Measurements from ENCODE around the gene FERMT2.
A peak's percentile ranks its signal among the peaks of the same experiment; 100 is the strongest.
"Not testable (repeated sequence)": the region's sequence is repeated elsewhere in the genome, so short reads cannot be mapped to it uniquely, and the experiment has no call there.

FERMT2 gene

DNA sequence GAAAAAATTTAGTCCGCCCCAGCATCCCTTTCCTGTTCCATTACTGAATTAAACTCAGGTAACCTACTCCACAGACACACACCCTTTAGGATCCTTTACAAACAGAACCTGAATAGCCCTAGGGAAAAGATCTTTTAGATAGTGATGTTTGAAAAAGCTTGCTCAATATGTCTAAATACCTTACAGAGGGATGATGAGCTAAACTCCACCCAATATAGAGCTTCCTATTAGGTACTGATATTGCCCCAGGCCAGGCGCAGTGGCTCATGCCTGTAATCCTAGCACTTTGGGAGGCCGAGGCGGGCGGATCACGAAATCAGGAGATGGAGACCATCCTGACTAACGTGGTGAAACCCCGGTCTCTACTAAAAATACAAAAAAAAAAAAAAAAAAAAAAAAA lies 50.1 kb downstream of the FERMT2 start:
- DNase-seq (ENCODE audit: low spot score) = peak; percentile 15

DNA sequence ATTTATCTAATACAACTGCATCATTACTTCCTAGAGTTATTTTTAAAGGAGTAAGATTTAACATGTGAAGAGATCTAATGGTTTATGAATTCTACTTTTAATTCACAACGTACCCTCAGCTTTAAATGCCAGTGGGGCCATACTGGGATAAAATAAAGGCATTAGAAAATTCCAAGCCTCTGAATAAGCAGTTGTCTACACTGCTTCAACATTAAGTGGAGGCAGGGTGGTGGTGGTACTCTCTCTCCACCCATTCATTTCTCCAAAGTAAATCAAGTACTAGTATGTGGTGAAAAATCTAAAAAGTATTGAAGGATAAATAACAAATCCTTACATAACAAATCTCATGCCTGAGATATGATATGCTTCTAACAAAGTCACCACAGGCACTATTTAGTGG lies 52.4 kb downstream of the FERMT2 start:
- no peak for DNase-seq (ENCODE audit: low spot score)

DNA sequence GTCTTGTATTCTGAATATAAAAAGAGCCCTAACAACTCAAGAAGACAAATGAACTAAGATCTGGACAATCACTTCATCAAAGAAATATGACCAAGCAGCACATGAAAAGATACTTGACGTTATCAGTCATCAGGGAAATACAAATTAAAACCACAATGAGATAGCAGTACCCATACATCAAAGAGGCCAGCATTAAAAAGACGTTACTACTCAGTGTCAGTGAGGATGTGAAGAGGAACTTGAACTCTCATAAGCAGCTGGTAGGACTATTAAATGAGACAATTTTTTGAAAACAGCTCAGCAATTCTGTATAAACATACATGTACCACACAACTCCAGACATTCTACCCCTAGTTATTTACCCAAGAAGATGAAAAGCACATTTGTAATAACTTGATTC lies 55.9 kb downstream of the FERMT2 start:
- no peak for DNase-seq (ENCODE audit: low spot score)

GRCh38 chr14:52891800-52892199 lies 59.0 kb downstream of the FERMT2 start:
- DNase-seq (ENCODE audit: low spot score) = no peak

DNA sequence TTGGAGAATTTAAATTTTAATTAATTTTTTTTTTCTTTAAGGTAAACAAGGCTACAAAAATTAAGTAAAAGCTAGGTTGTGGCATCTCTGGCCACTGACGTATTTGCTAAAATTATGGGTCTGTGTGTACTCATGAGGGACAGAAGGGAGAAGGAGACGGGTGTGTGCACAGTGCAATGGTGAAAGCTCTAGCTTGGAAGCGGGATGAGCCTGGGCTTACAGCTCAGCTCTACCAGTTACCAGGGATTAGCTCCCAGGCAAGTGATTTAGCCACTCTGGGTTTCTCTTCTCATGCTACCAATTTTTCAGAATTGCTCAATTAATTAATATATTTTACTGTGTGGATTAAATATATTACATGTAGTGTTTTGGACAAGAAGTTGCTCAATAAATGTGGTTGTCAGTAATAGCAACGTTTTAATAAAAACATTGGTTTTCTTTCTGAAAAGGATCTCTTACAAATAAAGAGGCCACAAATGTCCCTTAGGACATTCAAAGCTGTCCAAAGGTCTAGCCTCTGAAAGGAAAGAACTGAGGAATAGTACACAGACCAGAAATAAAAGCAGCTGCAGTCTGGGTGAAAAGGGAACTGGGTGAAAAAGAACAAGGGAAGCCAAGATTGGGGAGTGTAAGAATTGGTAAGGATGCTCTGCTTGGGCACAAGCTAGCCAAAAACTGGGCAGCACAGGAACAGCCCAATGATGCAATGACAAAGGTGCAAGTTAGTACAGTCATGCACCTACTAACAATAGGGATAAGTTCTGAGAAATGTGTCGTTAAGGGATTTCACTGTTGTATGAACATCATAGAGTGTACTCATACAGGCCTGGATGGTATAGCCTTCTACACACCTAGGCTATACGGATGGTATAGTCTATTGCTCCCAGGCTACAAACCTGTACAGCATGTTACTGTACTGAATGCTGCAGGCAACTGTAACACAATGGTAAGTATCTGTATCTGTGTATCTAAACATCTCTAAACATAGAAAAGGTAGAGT lies 61.7 kb downstream of the FERMT2 start:
- DNase-seq (ENCODE audit: low spot score) = no peak

DNA sequence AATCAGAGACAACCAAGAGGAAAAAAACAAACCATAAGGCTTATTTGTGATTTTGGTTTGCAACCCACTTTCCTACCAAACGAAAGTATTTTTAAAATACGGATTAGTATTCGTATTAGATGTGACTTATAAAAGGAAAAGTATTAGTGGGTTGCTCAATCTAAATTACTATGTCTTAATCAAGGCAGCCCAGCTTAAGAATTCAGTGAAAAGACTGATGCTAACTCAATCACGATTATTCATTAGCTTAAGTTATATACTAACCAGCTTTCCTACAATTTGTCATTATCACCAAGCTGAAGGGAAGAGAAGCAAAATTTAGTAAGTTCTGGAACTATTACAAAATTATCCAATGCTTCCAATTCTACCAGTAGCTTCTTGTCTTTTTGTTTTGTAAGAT lies 62.7 kb downstream of the FERMT2 start:
- DNase-seq (ENCODE audit: low spot score) = no peak

GRCh38 chr14:52885230-52885629 lies 65.6 kb downstream of the FERMT2 start:
- DNase-seq (ENCODE audit: low spot score) = no peak

GRCh38 chr14:52883658-52884057 lies 67.2 kb downstream of the FERMT2 start:
- no peak for DNase-seq (ENCODE audit: low spot score)

- no peak for DNase-seq (ENCODE audit: low spot score)
These were observed 68.0 kb downstream of the FERMT2 start for GRCh38 chr14:52882824-52883223.

DNA sequence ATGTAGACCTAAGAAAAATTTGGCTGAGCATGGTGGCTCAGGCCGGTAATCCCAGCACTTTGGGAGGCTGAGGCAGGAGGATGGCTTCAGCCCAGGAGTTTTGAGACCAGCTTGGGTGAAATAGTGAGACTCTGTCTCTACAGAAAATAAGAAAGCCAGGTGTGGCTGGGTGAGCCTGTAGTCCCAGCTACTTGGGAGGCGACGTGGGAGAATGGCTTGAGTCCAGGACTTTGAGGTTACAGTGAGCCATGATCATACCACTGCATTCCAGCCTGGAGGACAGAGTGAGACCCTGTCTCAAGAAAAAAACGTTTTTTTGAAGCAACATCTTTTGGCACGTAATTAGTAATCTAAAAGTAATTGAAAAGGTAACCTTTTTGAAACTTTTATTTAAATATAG lies 70.9 kb downstream of the FERMT2 start:
- DNase-seq (ENCODE audit: low spot score) = no peak

- DNase-seq (ENCODE audit: low spot score) = no peak
These were observed 71.9 kb downstream of the FERMT2 start for GRCh38 chr14:52878946-52879345.

- no peak for DNase-seq (ENCODE audit: low spot score)
These were observed 72.4 kb downstream of the FERMT2 start for GRCh38 chr14:52878469-52878868.

DNA sequence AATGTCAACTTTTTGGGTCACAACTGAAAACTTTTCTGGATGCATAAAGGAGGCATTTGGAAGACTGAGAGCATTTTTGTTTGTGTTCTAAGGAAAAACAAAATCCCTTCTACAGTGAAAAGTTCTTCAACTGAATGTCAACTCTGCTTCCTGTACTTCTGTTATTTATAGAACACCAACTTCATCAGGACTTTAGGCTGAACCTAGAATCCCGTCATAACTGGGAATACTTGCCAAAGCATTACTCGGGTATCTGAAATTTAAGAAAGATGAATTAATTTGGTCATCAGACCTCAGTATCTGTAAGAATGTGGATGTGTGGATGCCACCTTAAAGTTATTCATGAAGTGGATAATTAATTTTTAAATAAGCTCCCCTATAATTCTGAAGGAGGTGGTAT lies 73.2 kb downstream of the FERMT2 start:
- DNase-seq (ENCODE audit: low spot score) = no peak

DNA sequence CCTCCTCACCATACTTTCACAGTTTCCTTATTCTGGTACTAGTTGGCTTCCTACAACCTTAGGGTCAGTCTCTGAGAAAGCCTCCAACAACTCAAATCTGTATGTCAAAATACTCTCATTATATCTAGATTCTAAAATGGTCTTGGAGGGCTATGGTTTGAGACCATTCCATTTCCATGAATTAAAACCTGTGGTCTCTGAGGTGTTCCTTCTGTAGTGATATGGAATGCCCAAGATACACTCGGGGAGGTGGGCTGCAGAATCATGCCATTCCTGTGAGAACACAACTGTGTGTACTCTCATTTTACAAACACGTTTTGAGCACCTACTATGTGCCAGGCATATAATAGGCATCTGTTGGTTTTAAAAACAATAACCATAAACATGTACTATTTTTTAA lies 74.0 kb downstream of the FERMT2 start:
- DNase-seq (ENCODE audit: low spot score) = no peak

GRCh38 chr14:52876311-52876710 lies 74.5 kb downstream of the FERMT2 start:
- no peak for DNase-seq (ENCODE audit: low spot score)

DNA sequence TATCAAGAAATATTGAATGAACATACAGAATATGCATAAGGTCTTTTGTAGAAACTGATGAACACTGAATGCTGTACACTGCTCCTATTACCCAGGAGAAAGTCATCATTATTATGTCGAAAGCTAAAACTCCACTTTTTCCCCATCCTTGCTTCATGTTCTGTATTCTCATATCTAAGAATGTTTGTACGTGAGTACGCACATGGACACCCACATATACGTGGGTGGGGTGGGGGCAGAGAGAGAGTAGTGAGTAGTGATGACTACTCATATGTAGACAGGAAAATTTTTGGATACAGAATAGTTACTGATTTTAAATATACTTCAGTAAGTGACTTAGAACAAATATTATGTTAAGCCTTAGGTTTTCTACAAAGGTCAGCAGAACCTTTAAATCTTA lies 75.1 kb downstream of the FERMT2 start:
- DNase-seq (ENCODE audit: low spot score) = no peak

DNA sequence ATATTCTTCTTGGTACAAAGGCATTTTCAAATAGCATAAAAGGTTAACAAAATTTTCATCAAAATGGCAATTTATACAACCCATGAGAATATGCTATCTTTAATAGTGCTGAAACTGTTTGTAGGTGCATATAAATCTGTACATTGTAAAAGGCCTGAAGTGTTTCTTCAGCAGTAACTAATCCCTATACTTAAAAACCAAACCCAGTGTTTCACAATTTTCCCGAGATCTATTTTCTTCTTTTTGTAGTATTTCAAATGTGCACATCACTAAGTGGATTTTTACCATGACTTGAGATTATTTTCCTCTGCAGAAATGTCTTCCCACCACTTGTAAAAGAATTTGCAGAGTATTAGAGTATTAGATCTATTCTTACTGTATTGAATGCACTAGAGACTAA lies 76.5 kb downstream of the FERMT2 start:
- DNase-seq (ENCODE audit: low spot score) = no peak

DNA sequence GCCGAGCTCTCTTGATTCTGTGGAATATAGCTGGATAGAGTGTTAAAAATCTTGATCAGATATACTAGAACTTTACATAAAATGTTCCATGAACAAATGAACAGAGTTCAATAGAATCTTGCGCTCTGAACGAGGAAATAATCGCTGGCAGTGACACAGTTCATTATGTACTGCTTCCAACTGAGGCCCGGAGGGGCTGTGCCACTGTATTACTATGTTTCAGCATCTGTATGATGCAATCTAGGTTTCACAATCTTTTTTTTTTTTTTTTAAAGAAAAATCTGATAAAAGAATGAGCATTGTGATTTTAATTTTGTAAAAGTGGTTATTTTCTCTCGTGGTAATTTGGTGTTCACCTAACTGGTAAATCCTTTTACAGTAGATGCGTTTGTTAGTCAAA lies 77.2 kb downstream of the FERMT2 start:
- DNase-seq (ENCODE audit: low spot score) = no peak

- DNase-seq (ENCODE audit: low spot score) = no peak
These were observed 77.8 kb downstream of the FERMT2 start for GRCh38 chr14:52873065-52873464.

GRCh38 chr14:52871606-52872005 lies 79.2 kb downstream of the FERMT2 start:
- no peak for DNase-seq (ENCODE audit: low spot score)

DNA sequence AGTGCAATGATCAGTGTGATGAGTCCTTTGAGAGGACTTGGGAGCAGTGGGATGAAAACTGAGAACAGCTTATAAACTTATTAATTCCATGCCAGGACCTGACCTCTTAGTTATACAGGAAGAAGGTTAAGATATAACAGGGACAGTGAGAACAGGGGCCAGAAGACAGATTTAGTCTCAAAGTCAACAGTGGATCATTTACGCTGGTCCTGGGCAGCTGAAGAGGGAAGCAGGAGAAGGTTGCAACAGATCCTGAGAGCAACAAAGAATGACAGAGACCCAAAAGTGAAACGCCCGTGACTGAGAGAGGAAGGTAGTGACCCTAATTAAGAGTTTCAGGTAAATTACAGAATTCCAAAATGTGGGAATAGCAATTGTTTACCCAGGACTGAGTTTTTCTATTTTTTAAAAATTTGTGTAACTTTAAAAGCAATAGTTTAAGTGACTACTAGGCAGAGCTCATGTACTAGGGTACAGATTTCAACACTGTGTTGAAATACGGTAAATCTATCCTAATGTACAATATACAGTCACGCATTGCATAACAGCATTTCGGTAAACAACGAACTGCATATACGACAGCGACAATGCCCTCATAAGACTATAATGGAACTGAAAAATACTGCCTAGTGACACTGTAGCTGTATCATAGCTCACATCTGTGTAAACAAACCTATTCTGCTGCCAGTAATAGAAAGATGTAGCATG lies 81.8 kb downstream of the FERMT2 start:
- no peak for DNase-seq (ENCODE audit: low spot score)

DNA sequence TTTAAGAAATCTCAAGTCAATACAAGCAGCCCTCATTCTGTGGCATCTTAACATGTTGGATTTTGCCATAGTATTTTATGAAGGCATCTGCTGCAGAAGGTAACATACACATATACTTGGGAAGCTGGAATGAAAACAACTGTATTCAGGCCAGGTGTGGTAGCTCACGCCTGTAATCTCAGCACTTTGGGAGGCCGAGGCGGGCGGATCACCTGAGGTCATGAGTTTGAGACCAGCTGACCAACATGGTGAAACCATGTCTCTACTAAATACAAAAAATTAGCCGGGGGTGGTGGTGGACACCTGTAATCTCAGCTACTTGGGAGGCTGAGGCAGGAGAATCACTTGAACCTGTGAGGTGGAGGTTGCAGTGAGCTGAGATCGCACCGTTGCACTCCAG lies 86.0 kb downstream of the FERMT2 start:
- DNase-seq (ENCODE audit: low spot score) = not testable (repeated sequence)

DNA sequence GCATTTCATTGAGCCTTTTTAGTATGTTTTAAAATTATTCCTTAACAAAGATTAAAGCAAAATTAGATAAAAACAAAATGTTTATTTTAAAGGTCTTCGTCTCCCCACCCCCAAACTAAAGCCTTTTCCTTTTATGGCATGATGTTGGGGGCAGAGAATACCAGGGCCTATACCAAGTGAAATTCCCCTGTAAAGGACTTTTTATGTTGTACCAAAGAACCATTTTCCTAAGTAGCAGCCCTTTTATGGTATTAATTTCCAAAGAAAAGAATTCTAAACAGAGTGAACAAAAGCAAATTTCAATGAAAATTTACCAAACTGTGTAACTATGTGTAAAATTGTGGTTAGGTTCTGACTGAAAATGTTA lies 87.5 kb downstream of the FERMT2 start:
- DNase-seq (ENCODE audit: low spot score) = no peak

Measured in HuH-7.5 (cell line).